GM21526 (cell line): ENCODE results near the gene CHMP6.

Experiments
- ATAC-seq: cut with Tn5 transposase; IDR thresholded peaks from one replicate; pipeline ENCODE4 v1.9.1; 2021; ENCODE audit warnings: moderate library complexity; ENCODE audit not compliant: unreplicated experiment, low FRiP score

Gene CHMP6

DNA sequence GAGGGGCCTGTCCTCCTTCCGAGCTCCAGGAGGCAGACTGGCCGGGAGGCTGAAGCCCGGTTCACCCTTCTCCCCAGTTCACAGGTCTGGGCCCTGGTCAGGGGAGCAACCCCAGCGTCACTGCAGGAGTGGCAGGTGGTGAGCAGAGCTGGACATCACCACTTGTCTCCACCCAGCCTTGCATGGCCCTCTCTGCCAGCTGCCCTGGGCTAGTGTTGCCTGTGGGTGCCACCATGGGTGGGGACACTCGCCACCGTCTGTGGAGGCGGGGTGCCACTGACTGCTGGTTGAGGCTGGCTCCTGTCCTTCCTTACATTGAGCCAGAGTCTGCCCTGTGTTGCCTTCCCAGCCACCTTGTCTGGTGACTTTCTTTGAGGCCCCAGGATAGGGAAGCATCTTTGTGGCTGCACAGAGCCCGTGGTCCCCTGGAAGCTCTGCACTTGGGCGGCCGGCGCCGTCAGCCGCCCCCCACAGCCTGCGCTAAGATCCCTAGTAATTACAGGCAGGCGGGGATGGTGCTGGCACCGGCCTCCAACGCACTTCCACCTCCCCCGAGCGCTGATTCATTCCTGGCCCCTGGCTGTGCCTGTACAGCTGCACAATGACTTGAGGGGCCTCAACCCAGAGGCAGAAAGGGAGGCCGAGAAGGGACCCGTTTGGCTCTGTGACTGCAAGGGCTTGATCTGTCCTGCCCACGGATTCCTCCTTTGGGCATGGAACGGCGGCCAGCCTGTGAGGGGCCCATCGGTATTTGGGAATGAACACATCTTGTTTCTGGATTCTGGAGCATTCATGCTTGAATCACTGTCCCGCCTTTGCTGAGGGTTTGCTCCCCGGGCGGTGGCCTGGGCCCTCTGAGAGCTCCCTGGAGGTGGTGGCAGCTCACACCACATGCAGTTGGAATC, 48.5 kb downstream of the CHMP6 start:
- ATAC-seq, result no peak

DNA sequence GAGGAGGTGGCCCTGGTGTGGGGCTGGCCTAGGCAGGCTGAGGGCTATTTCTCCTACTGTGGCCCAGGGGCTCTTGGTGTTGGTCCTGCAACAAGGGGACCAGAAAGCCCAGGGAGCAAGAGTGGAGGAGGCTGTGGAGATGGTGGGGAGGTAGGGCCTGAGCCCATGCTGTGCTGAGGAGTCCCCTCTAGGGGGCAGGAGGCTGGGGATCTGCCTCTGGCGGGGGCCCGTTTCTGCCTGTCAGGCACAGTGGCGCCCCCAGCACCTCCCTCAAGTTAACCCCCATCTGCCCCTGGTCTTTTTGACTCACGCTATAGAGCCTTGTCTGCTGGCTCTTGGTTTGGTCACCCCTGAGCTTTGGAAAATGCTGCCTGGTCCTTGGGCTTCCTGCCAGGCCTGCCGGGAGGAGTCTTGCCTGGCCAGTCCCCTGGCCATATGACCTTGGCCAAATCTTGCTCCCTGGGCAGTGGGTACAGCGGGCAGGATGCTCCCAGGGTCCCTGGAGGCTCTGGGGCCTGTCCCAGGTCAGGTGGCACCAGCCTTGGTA, 49.2 kb downstream of the CHMP6 start:
- no peak for ATAC-seq

DNA sequence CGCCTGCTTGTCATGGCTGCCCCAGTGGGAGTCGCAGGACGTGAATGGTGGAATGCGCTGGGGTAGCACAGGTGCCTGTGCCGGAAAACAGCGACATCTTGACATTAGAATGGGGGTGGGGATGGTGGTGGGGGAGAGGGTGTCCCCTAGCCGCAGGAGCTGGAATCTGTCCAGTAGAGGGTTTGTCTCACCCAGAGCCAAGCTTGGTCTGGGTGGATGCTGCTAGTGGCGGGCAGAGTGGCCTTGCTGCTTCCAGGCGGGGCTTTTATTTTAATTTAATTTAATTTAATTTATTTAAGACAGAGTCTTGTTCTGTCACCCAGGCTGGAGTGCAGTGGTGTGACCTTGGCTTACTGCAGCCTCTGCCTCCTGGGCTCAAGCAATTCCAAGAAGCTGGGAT, 51.0 kb downstream of the CHMP6 start:
- ATAC-seq, result no peak

DNA sequence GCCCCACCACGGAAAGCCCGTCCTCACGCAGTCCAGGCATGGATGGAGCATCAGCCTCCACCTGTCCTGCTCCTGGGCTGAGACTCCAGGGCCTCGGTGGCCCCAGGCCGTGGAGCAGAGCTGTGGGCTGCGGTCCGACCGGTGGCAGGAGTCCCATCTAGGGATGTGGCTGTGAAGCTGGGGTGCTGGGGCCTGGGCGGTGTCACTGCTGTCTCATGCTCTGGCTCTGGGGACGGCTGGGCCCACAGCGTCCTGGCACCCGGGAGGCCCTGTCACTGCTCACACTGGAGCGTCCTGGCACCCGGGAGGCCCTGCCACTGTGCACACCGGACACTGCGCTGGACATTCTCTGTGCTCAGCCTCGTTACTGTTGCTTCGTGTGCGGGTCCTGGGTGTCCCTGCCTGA, 51.7 kb downstream of the CHMP6 start:
- no peak for ATAC-seq

DNA sequence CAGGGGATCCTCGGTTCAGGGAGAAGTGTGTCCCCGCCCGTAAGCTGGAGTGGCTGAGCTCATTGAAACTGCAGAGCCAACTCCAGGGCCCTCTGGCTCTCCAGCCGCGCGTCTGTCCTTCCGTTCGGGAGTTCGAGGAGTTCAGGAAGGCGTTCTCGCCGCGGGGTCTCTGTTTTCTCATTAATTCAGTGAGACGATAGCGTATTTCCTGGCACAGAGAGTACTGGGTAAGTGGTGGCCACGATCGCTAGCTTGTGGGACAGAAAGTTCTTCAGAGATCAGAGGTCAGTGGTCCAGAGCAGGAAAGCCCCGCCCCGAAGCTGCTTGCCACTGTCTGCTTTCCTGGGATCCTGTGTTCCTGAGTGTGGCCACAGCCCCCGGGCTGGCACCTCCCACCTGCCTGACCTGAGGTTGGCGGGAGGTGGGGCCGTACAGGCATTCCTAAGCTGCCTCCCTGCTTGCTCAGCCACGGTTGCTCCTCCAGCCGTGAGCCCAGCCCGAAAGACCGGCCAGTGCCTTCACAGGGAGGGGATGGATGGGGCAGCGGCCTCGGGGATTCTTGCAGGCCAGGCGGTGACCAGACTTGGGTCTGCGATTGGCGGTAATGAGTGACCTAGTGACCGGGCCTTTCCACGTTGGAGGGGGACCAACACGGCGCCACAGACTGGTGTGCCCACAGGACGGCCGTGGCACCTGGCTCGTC, 52.2 kb downstream of the CHMP6 start:
- no peak for ATAC-seq

DNA sequence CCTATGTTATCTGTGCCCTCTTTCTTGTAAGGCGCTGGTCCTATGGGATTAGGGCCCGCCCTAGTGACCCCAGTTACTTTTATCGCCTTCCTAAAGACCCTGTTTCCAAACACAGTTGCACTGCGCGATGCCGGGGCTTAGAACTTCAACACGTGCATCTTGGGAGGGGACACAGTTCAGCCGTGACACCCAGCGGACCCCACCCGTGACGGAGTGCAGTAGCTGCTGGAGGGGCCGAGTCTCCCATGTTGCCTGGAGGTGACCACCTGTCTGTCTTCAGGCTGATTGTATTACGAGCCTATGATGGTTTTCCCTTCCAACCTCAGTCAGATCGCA, 52.8 kb downstream of the CHMP6 start:
- no peak for ATAC-seq

DNA sequence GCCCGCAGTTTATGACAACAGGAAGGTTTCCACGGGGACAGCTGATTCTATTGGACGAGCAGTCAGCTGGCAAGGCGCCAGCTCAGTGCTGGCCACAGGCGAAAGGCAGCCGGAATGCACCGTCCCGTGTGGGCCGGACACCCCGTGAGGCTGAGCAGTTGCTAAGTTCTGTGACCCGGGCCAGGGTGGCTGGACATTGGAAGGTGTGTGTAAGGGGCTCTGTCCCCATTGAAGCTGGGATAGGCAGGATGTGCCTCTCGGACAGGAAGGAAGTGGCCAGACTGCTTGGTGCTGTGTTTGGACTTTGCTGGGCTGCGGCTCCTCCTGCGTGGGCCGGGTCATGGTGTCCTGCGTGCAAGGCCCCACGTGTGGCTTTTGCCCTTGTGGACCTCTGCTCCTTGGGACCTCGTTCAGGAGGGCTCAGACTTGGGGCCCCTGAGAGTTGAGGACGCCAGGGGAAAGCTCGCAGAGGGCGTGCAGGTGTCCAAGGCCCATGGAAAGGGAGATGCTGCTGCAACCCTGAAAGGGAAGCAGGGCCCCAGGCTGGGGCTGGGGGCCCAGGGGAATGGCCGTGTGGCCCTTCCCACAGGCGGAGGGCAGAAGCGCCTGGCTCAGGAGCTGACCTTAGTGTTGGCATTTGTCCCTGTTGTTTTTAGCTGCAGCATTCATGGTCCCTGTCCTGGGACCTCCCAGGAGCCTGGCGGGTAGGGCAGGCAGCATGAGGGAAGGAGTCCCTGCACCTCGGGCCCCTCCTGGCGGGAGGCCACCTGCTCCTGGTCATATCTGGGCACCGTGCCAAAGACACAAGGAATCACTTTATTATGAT, 53.3 kb downstream of the CHMP6 start:
- ATAC-seq, result no peak

DNA sequence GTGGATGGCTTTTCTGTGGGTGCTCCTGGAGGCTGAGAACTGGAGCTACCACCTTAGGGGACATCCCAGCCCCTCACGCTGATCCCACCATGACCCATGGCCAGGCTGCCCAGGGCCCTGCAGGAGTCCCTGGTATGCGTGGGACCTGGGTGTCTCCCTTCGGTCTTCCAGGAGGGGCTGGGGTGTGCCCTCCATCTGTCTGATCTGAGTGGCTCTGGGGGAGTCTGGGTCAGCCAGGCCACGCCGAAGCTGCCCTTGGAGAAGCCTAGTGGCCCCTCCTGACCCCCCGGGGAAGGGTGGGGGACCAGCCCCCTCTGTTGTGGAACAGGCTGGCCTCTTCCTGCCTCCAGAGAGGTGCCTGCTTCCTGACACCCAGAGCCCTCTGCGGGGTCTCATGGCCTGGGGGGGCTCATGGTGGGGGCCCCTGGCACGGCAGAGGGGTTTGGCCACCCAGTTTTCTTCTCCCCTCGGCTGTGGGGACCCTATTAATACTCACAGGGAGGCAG, 54.0 kb downstream of the CHMP6 start:
- no peak for ATAC-seq

DNA sequence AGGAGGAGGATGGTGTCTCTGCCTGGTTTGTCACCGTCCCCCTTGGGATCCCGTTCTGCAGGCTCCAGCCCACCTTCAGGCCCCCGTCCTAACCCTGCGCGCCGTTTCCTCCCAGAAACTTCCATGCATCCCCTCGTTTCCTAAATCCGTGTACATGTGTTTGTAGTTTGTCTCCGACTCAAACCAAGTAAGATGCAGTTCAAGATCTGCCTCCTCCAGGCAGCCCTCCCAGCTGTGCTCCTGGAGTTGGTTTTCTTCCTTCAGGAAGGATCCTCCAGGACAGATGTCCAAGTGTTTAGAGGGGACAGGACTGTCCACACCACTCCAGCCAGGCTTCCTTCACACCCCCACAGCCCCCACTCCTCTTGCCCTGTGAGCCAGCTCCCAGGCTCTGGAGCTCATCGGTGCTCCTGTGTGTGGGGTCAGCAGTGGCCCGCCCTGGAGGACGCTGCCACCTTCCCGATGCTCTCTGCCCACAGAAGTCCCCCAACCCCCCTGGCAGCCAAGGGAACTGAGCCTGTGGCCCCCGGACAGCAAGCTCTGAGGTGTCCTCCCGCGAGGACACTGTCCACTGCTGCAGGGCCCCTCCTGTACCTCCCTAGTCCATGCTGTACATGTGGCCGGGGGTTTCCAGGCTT, 54.6 kb downstream of the CHMP6 start:
- ATAC-seq, result no peak

DNA sequence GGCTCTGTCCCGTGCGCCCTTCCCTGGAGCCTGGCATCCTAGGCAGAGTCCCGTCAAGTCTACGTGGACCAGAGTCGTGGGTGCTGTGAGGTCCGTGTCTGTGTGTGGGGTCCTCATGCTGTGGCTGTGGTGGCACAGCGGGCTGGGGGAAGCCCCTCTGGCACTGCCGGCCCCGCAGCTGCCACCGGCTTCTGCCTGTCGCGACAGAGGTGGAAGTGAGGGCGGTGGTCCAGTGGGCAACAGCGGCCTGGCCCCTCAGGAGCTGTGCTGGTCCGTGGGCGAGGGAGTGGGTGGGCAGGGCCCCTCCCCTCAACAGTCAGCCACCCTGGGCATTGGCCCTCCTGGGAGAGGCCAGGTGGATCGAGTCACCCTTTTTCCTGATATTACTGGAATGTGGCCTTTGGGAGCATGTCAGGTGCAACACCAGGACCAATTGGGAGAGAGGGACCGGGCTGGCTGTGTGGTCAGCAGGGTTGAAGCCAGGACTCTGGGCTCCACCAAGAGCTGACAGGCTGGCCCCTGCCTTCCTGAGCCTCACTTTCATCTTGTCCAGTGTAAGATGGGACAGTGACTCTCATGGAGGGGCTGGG, 55.2 kb downstream of the CHMP6 start:
- ATAC-seq, result no peak

DNA sequence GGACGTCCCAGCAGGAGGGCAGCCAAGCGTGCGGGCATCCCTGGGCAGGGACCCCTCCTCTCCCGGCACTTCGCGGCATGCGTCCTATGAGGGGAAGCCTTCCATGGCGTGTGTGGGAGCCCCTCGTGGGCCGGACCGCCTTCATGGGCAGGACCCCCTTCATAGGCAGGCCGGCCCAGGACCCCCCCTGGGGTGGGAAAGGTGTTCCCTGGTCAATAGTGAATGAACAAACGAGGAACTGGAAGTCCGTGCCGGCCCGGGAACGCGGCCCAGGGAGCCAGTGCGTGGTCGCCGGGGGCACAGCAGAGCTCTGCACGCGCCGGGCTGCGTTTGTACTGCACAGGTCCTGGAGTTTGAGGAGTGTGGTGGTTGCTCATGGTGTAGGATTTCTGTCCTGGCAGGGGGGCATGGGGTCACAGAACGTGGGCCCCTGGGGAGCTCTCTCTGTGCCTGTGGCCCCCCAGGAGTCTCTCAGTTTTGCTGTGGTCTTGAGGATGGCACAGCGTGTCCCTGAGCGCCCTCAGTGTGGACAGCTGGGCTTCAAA, 57.3 kb downstream of the CHMP6 start:
- no peak for ATAC-seq

DNA sequence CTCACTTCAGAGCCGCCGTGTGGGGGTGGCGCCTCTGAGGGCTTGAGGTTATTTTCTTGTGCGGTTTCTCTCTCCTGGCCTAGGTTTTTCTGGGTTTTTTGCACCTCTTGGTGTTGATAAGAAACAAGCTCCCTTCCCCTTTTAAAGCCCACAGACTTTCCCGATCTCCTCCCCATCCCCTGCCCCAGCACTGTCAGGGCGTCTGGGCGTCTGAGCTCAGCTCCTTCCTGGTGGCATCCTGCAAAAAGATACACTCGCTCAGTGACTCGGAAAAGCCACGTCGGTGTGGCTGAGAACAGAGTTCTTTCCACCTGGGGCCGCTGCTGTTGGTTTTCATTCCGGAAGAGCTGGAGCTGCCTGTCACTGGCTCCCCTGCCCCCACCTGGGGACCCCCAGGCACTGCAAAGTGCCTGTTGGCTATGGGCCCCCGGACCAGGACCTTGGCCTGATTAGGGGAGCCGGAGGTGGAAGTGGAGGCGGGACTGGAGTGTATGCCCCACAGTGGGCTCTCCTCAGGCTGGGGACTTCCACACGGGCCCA, 57.8 kb downstream of the CHMP6 start:
- ATAC-seq, result no peak
